GM12873 (cell line): ENCODE measurements around the gene TGFBR3.

Source experiments
- CTCF ChIP-seq: IDR thresholded peaks from 2 replicates; pipeline ENCODE4 v1.5.1; 2012; ENCODE audit warnings: low read depth, mild to moderate bottlenecking, moderate library complexity, low read length, control low read depth; ENCODE audit not compliant: insufficient read depth; ENCODE audit errors: missing control alignments

The TGFBR3 gene

GRCh38 chr1:91799159-91799558 lies 86.8 kb downstream of the TGFBR3 start:
- TF ChIP-seq CTCF = no peak

- TF ChIP-seq CTCF = no peak
These were observed 87.2 kb downstream of the TGFBR3 start for GRCh38 chr1:91798740-91799139.

GRCh38 chr1:91798241-91798648 lies 87.7 kb downstream of the TGFBR3 start:
- TF ChIP-seq CTCF = no peak

GRCh38 chr1:91797164-91797563 lies 88.8 kb downstream of the TGFBR3 start:
- no peak for TF ChIP-seq CTCF

- TF ChIP-seq CTCF = no peak
These were observed 89.6 kb downstream of the TGFBR3 start for GRCh38 chr1:91796390-91796654.

- TF ChIP-seq CTCF = no peak
These were observed 90.2 kb downstream of the TGFBR3 start for GRCh38 chr1:91795591-91796389.

- TF ChIP-seq CTCF = no peak
These were observed 92.1 kb downstream of the TGFBR3 start for GRCh38 chr1:91793877-91794276.
